ENCODE measurements around the gene FER1L5. TPM values are rescaled to one million over a fixed set of nuclear protein-coding genes. Genes with fewer than 3 reads are reported as not detected.

The FER1L5 gene
- total RNA-seq (2014; rRNA removed; shearing (Covaris generic)), result not detected in 2 replicates
- not detected in 2 replicates for polyA plus RNA-seq (2014; cell fraction: nucleus; rRNA removed)

DNA sequence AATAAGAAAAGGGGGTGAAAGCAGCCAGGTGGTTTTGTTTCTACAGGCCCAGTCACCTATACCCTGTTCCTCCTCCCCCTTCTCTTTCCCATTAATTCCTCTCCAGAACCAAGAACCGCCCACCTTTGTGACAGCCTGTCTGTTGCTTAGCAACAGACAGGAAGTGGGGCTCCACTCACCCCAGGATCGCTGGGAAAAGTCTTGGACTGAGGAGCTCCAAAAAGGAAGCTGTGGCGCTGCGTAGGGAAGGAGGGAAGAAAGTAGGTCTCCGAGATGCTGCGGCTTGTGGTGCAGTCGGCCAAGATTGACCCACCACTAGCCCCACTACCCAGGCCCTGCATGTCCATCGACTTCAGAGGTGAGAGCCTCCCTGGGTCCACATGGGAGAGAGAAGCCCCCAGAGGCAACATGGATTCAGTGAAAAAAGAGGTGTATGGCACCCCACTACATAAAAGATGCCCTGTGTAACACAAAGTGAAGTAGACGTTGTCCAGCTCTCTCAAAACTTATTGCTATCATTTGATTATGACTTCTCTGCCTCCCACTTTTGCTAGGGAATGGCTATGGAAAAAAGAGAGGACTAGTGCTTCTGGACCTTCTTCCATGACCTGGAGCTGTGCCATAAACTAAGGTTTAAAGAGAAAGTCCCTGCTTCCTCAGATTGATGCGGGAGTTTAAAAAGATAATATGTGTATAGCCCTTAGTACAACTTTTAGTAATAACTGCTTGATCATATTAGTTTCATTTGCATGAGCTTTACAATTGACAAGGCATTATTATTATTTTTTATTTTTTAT is at the start of gene FER1L5:
Gene FER1L5 (plus strand): TSS at position 201 of the 797 bp plus-strand sequence. CDS start 73 bp downstream, at position 274.
- no peak for DNase-seq (ENCODE audit: extremely low read depth, low read depth)

DNA sequence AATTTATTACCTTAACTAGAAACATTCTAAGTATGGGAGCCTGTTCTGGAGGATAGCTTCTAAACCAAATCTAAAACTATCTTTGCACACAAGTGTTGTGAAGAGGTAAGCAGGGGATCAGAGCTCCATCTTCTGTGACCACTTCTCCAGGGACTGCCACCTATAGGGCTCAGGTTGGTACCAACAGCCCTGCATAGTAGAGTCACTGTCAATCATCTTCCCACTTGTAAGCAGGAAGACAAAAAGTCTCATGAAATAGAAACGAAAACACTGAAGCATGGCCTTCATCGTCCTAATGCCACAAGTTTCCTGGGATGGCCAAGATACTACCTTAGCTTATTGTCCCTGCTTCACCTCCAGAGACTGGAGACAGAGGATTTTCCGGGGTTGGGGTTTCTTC is 48.3 kb upstream of the FER1L5 start:
- no peak for DNase-seq (ENCODE audit: extremely low read depth, low read depth)

DNA sequence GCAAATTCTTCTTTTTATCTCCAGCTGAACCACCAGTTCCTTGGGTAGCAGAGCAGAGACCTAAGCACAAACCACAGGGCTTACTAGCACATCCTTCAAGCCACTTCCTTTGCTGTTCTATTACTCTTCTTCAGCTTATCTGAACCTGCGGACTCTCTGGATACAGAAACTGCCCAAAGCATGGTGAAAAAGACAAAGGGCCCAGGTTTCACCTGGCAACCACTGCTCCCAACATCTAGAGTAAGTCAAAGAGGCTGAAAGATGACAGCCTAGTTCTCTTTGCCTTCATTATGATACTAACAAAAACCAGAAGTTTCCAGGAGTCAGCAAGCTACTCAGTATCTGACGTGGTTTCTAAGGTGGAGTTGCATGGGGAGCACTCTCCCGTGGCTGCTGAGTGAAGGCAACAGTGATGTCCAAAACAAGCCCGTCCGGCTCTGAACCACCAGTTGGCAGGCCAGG is 47.8 kb upstream of the FER1L5 start:
- DNase-seq (ENCODE audit: extremely low read depth, low read depth), result no peak

DNA sequence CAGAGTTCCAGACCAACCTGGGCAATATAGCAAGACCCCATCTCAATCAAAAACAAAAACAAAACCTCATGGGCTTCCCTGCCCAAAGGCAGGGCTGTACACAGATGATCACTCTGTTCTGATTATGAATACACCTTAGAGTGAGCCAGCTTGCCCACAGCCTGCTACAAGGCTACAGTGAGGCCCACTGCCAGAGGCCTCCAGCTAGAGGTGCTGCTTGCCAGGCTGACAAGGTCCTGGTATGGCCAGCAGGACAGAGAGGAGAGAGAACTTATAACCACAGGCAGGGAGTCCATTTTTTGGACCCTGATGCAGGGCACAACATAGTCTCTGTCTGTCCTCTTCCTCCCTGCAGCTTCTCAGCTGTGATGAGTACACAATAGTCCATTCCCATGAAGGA is 46.0 kb upstream of the FER1L5 start:
- DNase-seq (ENCODE audit: extremely low read depth, low read depth), result no peak

DNA sequence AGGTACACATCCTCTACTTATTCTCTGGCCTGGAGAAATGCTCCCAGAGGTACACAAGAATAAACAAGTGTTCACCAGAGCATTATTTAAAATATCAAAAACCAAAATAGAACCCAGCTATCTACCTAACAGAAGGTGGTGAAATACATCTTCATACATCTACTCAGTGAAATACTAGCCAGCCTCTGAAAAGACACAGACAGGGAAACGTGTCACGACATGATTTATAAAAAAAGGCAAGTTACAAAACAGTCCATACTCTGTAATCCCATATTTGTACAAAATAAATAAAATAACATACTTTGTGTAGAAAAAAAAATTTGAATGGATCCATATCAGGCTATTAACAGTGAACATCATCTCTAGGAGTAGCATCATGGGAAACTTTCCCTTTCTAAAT is 42.6 kb upstream of the FER1L5 start:
- no peak for DNase-seq (ENCODE audit: extremely low read depth, low read depth)

DNA sequence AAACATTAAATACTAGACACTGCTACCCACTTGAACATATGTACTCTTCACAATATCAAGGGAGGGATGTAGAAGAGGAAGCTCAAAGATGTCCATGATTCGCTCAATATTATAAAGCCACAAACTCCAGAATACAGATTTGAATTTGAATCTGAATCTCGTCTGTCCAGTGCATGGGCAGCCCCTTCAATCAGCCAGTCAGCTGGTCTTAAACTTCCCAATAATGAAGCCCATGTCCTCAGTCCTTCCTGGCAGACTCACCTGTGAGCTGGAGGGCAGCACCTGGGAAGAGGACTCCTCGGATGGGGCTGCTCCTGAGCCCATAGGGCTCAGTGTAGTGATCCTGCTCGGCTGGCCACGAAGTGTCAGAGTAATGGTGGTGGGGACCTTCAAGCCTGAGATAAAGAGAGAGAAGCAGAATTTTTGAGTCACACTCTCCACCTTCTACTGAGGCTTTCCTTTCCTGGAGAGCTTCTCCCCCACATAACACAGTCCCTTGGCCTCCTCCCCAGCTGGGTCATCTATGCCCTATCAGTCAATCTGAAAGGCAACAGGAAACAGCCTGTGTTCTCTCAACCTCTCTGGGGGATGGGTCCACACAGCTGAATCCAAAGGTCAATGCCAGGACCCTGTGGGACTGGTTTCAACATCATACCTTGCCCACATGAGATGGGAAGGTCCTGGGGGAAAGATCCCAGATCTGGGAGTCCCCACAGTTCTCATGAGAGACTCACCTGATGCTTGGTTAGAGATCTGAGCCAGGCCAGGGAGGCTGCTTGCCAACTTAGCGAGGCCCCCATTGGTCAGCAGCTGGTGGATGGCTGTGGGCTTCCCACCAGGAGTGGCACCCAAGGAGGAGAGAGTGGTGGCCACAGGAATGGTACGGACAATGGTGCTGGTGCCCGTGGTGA is 40.9 kb upstream of the FER1L5 start:
- DNase-seq (ENCODE audit: extremely low read depth, low read depth), result no peak

DNA sequence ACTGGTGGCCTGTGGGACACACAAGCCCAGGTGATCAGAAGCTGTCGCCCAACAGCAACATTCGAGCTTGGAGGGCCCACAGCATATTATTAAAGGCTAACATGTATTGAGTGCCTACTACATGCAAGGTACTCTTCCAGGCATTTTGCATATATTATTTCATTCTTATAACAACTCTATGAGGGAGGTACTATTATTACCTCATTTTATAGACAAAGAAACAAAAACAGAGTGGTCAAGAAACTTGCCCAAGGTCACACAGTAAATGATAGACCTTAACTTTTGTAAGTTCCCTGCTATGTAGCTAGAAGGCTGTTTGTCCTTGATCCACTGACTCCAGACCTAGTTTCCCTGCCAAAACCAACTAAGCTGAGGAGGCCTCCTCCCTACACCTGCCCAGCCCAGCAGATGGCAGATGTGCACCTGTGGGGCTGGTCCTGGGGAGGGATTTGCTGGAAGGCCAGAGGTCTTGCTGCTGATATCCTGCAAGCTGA is 40.2 kb upstream of the FER1L5 start:
- DNase-seq (ENCODE audit: extremely low read depth, low read depth), result no peak

DNA sequence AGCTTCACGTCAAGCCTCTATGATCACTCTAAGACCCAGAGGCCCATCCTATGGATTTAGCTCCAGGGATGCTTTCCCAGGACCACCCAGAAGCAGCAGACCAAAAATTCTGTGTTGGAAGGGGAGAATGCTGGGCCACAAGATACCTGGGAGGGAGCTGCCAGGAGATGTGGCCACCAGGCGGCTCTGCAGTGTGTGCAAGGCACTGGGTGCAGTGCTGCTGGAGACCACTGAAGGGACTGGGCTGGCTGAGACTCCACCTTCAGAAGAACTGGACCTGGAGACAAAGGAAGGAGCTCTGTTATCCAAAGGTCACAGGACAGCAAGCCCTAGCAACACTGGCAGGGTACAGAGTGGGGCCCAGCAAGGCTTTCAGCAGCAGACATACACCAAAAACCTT is 38.5 kb upstream of the FER1L5 start:
- DNase-seq (ENCODE audit: extremely low read depth, low read depth), result no peak

DNA sequence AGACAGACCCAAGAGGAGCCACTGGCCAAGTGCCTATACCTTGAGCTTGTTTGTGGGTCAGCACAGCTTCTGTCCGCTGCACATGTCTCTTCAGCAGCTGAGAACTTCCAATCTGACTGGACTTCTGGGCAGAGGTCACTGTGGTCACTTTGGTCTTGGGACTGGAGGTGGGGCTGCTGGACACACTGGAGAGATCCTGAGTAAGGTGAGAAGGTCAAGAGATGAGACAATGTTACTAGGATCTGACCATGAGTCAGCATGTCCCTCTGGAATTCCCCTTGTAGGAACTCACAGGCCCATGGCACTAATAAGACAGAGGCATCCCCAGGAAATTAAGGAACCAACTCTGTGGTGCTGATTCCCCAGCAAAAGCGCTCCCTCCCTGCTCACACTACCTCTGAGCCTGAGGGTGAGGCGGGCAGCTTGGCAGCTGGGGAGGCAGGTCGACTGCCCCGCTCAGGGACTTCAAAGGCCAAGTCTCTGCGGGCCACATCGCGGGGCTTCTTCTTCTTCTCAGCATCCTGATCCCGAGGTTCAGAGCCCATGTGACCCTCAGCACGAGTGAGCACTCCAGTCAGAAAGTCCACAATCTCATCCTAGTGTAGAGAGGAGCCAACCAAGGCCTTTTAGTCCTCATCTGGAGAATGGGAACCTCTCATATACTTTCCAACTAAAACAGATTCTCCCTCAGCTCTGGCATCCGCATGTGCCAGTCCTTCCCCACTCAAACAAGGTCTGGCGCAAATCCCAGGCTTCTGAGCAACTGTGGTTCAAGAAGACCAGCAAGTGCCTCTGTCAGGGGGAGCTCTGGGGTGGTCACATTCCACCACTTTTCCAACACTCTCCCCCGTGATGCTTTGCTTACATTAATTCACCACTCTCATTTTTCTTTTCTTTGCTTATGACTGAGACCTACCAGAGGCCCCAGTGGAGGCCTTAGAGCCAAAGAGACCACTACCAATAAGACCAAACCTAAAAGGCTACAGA is 33.8 kb upstream of the FER1L5 start:
- DNase-seq (ENCODE audit: extremely low read depth, low read depth), result no peak

DNA sequence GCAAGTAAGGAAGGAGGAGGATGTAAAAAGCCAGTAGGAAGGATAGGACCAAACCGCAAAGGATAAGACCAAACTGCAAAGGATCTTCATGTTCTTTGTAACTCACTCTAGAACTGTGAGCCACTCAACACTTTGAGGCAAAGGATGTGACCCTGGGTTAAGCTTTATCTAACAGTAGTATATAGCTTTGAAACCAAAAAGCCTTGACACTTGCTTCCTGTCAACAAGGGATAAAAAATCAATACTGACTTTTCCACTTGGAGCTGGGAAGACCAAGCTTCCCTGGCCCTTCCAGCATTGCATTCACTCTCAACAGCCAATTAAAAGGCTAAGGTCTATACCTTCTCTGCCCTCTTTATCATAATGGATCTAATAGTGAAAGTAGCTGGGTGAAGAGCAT is 26.4 kb upstream of the FER1L5 start:
- DNase-seq (ENCODE audit: extremely low read depth, low read depth), result no peak

DNA sequence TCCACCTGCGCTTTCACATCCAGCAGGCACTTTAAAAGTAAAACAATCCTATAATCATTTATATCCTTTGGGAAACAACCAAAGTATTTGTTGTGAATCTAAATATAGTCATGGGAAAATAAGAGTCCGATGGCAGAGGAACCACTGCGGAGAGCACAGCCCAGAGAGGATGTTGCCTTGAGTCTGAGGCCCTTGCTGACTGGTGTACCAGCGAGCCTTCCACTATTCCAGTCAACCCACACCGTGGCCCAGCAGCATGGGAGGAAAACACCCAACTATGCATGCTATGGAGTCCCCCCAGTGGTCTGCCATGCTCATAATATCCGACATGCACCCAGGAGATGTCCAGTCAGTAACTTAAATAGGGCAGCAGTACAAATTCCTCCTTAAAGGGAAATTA is 26.0 kb upstream of the FER1L5 start:
- DNase-seq (ENCODE audit: extremely low read depth, low read depth), result no peak

DNA sequence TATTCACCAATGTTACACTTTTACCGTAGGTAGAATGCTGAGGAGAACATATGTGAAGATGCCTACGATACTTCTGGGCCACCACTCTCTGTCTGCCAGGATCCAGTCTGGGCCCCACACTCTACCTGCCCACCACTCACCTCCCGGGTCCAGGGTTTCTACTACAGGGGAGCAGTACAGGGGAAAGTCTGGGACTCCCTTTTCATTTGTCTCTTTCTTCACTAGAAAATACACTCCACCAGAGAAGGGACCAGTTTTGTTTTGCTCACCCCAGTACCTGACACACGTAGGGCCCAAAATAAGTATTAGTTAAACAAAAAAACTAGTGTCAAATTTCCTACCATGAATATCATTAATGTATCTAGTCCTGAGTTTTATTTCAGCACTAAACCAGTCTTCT is 25.6 kb upstream of the FER1L5 start:
- no peak for DNase-seq (ENCODE audit: extremely low read depth, low read depth)

DNA sequence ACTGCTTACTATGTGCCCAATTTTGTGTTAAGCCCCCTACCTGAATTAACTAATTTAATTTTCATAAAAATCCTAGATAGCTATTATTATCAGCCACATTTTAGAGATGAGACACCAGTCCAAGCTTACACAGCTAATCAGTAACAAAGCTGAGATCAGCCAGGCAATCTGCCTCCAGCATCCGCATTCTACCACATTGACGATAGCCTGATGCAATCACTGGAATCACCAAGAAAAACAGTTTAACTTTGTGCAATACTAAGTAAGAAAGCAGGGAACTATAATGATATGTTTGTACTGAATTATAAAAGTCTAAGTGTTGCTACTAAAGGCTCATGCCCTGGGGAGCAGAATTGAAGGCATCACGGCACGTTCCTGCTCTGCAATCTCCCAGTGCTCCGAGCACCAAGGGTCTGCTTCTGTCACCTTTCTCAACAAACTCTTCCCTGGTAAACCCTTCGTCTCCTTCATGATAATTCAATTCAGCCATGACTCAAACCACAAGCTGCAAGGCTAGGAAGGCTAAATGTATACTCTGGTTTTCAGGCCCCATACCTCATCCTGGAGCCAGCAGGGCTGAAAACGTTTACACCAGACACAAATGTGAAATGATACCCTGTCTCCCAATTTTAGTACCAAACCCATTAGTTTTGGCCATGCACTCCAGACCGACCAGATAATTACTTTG is 23.8 kb upstream of the FER1L5 start:
- no peak for DNase-seq (ENCODE audit: extremely low read depth, low read depth)

DNA sequence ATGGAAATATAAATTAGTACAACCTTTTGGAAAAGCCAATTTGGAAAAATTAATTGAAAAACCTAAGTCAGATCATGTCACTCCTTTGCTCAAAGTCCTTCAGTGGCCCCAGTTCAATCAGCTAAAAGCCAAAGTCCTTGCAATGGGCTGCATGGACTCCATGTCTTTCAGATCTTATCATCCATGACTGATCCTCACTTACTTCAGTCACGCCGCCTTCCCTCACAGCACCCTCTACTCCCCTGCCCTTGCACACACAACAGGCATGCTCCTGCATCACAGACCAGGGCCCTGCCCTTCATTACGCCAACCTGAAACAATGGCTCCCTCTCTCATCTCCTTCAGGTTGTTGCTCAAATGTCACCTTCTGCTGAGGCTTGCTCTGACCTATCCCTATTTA is 20.0 kb upstream of the FER1L5 start:
- no peak for DNase-seq (ENCODE audit: extremely low read depth, low read depth)

DNA sequence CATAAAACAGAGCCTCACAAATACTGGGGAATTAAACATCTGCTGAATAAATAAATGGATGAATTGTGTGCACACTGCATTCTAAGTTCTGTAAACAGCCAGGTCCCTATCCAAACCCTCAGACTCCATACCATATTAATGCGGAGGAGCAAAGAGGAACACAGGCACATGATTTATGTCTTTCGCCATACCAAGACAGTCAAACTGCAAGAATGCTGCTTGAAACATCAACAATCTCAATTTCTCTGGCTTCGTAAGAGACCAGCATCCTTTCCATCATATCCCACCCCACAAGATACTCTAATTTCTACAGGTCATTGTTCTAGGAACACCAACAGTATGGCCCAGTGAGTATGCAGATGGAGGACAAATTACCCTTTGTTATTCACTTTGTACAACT is 19.4 kb upstream of the FER1L5 start:
- DNase-seq (ENCODE audit: extremely low read depth, low read depth), result no peak

DNA sequence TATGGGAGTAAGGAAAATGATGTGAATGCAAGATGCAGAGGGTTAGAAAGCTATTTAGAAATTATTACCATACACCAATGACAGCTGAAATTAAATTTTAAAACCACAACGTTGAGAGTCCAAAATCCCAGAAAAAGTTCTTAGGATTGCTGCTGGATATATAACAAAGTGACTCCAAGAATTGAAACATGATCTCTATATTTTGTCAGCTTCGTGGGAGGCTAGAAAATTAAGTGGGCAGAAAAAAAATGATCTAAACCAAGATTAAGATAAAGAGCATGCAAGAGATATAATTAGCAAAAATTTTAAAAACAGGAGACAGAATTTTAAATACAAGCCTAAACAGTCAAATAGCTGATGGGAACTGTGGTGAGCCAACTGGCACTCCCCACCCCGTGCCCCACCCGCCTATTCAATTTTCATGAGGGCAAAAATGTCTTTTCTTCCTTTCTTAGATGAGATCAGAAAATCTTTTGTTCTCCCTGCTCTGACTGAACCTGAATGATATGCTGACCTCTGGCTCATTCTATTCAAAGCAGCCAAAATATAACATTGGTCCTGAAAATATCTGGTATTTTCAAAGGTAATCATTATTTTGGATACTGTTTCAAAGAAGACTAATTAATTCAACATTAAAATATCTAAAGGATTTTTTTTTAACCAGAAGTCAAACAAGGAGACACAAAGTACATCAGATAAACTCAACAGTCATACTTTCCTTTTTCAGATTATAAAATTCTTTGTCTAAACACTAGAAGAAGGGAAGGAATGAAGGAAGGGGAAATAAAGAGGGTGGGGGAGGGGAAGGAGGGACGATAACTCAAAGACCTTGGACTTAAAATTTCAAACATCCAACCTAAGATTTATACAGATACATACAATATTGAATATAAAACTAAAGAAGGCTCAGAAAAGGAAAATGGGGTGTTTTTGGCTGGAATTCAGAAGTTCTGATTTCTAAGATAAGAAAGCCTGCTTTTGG is 16.7 kb upstream of the FER1L5 start:
- no peak for DNase-seq (ENCODE audit: extremely low read depth, low read depth)

DNA sequence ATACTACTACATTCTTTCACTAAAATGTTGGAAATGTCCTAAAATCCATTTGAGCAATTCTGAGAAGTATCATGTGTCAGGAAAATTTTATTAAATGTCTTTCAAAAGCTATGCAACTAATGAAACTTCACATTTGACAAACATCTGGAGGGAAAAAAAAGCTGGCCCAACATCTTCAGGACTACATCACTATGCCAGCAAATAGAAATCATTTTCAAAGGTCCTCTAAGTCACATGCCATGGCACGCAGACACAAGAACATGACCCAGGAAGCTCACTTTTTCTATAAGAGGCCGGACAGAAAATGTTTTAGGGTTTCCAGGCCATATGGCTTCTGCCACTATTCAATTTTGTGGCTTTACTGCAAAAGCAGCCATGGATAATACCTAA is 16.0 kb upstream of the FER1L5 start:
- DNase-seq (ENCODE audit: extremely low read depth, low read depth), result no peak

DNA sequence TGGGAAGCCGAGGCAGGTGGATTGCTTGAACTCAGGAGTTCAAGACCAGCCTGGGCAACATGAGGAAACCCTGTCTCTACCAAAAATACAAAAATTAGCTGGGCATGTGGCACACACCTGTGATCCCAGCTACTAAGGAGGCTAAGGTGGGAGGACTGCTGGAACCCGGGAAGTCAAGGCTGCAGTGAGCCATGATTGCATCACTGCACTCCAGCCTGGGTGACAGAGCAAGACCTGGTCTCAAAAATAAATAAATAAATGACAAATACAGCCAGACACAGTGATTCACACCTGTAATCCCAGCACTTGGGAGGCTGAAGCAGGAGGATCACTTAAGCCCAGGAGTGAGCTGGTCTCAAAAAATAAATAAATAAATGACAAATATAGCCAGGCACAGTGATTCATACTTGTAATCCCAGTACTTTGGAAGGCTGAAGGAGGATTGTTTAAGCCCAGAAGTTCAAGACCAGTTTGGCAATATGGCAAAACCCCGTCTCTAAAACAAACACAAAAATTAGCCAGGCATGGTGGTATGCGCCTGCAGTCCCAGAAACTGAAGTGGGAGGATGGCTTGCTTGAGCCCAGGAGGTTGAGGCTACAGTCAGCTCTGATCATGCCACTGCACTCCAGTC is 10.6 kb upstream of the FER1L5 start:
- no peak for DNase-seq (ENCODE audit: extremely low read depth, low read depth)

All from NCI-H460 (cell line).